ENCODE data around the gene HMGCS2. TPM values are rescaled to one million over a fixed set of nuclear protein-coding genes. Genes with fewer than 3 reads are reported as not detected.

HMGCS2 gene
- polyA plus RNA-seq, 1 of the 3 experiments (the other 2 are of a cell fraction): not detected

DNA sequence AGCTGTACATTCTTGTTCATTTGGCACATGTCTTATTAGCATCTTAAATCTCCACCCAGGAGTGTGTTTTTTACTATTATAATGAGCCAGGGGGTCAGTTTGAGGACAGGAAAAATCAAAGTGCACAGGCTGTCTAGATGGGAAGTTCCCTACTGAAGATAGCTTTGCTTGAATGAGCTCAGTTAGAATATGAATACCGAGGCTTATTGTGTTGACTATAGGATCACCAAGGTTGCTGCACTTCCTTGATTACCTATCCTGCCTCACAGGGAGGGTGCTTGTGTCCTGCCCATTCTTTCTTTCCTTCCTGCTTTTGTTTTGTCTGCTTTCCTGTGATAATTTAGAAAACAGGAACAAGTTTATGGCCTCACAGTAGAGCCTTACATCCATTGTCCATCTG is 40.7 kb downstream of the HMGCS2 start:
- Histone ChIP-seq H3K4me1 (ENCODE audit: control insufficient read depth in 1 of 2, insufficient read depth in 2 of 2, low read depth in 1 of 2, low read length in 1 of 2) (peaks cover 0 to 14% of the 10 kb centered on the region in 2 experiments; a peak in 1 of 4 replicates), H3K79me2 (ENCODE audit: insufficient read depth) (no peaks in the 10 kb centered on the region), H2AFZ (ENCODE audit: low read depth) (no peak overlapping the region), H3K4me3 (ENCODE audit: low read depth in 2 of 2, low read length in 1 of 2) (no peak overlapping the region), H3K36me3 (replicated peaks in 1 of 2; ENCODE audit: control insufficient read depth in 1 of 2, insufficient read depth in 2 of 2, low read length in 1 of 2) (peaks cover 28 to 78% of the 10 kb centered on the region in 2 experiments), H3K4me2 (no peak overlapping the region), H3F3A (replicated peaks; ENCODE audit: insufficient read depth) (no peaks in the 10 kb centered on the region), H3K27ac (ENCODE audit: low read depth in 2 of 2, low read length in 1 of 2) (no peak overlapping the region), H3K9me3 (no peaks in the 10 kb centered on the region), H3K9me2 (no peaks in the 10 kb centered on the region), H3K9ac (no peak overlapping the region), H4K20me1 (ENCODE audit: insufficient read depth) (no peaks in the 10 kb centered on the region), H3K27me3 (ENCODE audit: insufficient read depth) (no peaks in the 10 kb centered on the region)
- WGBS (ENCODE audit: low lambda C conversion rate): 94% methylated on average over 1 of the region's 1 CpG
- no peak for DNase-seq
- CTCF ChIA-PET: interaction anchor here (0.9 to 5.1 kb wide), 3 partner anchors 10 to 116 kb away, joined by 3 to 26 read pairs (median 3); no protein-coding TSS in a partner anchor
- TF ChIP-seq FOXJ3 (CRISPR knock-in tag; IDR thresholded peaks at IDR 0.05) (no peak), GATA2 (CRISPR knock-in tag; IDR thresholded peaks at IDR 0.05) (no peak), EP300 (IDR thresholded peaks at IDR 0.05; ENCODE audit: borderline replicate concordance in 1 of 2, low read depth in 1 of 2, low read length in 1 of 2) (no peak), SMC3 (IDR thresholded peaks at IDR 0.05; ENCODE audit: low read depth, low read length) (no peak), TCF12 (IDR thresholded peaks at IDR 0.05) (no peak), MAX (IDR thresholded peaks at IDR 0.05; ENCODE audit: low read depth) (no peak), USF1 (IDR thresholded peaks at IDR 0.05; ENCODE audit: borderline replicate concordance, low read depth) (no peak), ELF1 (IDR thresholded peaks at IDR 0.05) (no peak), IRF3 (IDR thresholded peaks at IDR 0.05; ENCODE audit: low read depth, low read length) (no peak), YY1 (IDR thresholded peaks at IDR 0.05; ENCODE audit: low read depth) (no peak)
- POLR2A ChIA-PET: no interaction called here

DNA sequence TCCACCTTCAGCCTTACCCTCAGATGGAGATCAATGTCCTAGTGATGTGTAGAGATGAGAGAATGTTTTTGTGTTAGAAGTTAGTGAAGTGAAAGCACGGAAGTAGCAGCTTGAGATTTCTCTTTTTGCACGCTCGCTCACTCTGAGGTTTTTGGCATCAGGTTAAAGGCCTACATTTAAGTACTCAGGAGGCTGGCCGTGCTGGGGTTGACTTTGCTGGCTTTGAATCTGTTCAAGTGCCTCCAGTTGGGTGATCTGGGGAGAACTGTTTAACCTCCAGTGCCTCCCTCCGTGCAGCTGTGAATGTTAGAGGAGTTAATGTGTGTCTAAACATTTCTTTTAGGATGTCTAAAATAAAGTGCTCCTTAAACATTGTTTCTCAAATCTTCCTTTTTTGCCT is 43.1 kb downstream of the HMGCS2 start:
- no peak for DNase-seq
- H3K9me2 ChIP-seq: no peaks in the 10 kb centered on the region
- no peaks in the 10 kb centered on the region for H3K9me3 ChIP-seq
- no peak overlapping the region for H2AFZ ChIP-seq (ENCODE audit: low read depth)
- no peaks in the 10 kb centered on the region for H3F3A ChIP-seq (replicated peaks; ENCODE audit: insufficient read depth)
- H3K27ac ChIP-seq (ENCODE audit: low read depth in 2 of 2, low read length in 1 of 2): no peak overlapping the region
- peaks cover 27 to 82% of the 10 kb centered on the region in 2 experiments for H3K36me3 ChIP-seq (replicated peaks in 1 of 2; ENCODE audit: control insufficient read depth in 1 of 2, insufficient read depth in 2 of 2, low read length in 1 of 2)
- 95% methylated on average over 4 of the region's 5 CpGs for WGBS (ENCODE audit: low lambda C conversion rate)
- ChIA-PET CTCF (interaction anchor here (1.4 to 5.1 kb wide), 2 partner anchors 19 to 50 kb away, joined by 3 to 26 read pairs; no protein-coding TSS in a partner anchor), POLR2A (interaction anchor here (1.6 kb wide), 1 partner anchor 13 kb away, joined by 5 read pairs; no protein-coding TSS in a partner anchor)
- H3K79me2 ChIP-seq (ENCODE audit: insufficient read depth): no peaks in the 10 kb centered on the region
- H3K4me3 ChIP-seq (ENCODE audit: low read depth in 2 of 2, low read length in 1 of 2): no peak overlapping the region
- no peaks in the 10 kb centered on the region for H3K27me3 ChIP-seq (ENCODE audit: insufficient read depth)
- no peak overlapping the region for H3K4me2 ChIP-seq
- no peaks in the 10 kb centered on the region for H4K20me1 ChIP-seq (ENCODE audit: insufficient read depth)
- H3K4me1 ChIP-seq (ENCODE audit: control insufficient read depth in 1 of 2, insufficient read depth in 2 of 2, low read depth in 1 of 2, low read length in 1 of 2): peaks cover 0 to 4% of the 10 kb centered on the region in 2 experiments; a peak in 1 of 4 replicates
- H3K9ac ChIP-seq: no peak overlapping the region
- no peak for TF ChIP-seq TCF12 (IDR thresholded peaks at IDR 0.05)
- TF ChIP-seq EZH2phosphoT487 (IDR thresholded peaks at IDR 0.05; ENCODE audit: borderline replicate concordance, low read depth): no peak
- TF ChIP-seq RXRA (IDR thresholded peaks at IDR 0.05; ENCODE audit: borderline replicate concordance, low read depth): no peak
- TF ChIP-seq, protein P1, sequence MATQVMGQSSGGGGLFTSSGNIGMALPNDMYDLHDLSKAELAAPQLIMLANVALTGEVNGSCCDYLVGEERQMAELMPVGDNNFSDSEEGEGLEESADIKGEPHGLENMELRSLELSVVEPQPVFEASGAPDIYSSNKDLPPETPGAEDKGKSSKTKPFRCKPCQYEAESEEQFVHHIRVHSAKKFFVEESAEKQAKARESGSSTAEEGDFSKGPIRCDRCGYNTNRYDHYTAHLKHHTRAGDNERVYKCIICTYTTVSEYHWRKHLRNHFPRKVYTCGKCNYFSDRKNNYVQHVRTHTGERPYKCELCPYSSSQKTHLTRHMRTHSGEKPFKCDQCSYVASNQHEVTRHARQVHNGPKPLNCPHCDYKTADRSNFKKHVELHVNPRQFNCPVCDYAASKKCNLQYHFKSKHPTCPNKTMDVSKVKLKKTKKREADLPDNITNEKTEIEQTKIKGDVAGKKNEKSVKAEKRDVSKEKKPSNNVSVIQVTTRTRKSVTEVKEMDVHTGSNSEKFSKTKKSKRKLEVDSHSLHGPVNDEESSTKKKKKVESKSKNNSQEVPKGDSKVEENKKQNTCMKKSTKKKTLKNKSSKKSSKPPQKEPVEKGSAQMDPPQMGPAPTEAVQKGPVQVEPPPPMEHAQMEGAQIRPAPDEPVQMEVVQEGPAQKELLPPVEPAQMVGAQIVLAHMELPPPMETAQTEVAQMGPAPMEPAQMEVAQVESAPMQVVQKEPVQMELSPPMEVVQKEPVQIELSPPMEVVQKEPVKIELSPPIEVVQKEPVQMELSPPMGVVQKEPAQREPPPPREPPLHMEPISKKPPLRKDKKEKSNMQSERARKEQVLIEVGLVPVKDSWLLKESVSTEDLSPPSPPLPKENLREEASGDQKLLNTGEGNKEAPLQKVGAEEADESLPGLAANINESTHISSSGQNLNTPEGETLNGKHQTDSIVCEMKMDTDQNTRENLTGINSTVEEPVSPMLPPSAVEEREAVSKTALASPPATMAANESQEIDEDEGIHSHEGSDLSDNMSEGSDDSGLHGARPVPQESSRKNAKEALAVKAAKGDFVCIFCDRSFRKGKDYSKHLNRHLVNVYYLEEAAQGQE (IDR thresholded peaks at IDR 0.05; ENCODE audit: low read depth, low read length): no peak
- TF ChIP-seq CTCF (IDR thresholded peaks at IDR 0.05): no peak
- no peak for TF ChIP-seq YY1 (IDR thresholded peaks at IDR 0.05; ENCODE audit: low read depth)
- no peak for TF ChIP-seq ELF1 (IDR thresholded peaks at IDR 0.05)
- TF ChIP-seq RFX5 (IDR thresholded peaks at IDR 0.05; ENCODE audit: low read length): no peak
- TF ChIP-seq SMC3 (IDR thresholded peaks at IDR 0.05; ENCODE audit: low read depth, low read length): no peak
- TF ChIP-seq, protein P2, sequence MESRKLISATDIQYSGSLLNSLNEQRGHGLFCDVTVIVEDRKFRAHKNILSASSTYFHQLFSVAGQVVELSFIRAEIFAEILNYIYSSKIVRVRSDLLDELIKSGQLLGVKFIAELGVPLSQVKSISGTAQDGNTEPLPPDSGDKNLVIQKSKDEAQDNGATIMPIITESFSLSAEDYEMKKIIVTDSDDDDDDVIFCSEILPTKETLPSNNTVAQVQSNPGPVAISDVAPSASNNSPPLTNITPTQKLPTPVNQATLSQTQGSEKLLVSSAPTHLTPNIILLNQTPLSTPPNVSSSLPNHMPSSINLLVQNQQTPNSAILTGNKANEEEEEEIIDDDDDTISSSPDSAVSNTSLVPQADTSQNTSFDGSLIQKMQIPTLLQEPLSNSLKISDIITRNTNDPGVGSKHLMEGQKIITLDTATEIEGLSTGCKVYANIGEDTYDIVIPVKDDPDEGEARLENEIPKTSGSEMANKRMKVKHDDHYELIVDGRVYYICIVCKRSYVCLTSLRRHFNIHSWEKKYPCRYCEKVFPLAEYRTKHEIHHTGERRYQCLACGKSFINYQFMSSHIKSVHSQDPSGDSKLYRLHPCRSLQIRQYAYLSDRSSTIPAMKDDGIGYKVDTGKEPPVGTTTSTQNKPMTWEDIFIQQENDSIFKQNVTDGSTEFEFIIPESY (IDR thresholded peaks at IDR 0.05; ENCODE audit: borderline replicate concordance, low read depth): no peak
- TF ChIP-seq JUND (IDR thresholded peaks at IDR 0.05): no peak
- no peak for TF ChIP-seq GABPA (IDR thresholded peaks at IDR 0.05; ENCODE audit: low read depth)
- TF ChIP-seq FOXJ3 (CRISPR knock-in tag; IDR thresholded peaks at IDR 0.05): no peak

Measured in SK-N-SH (cell line).